ENCODE data around the gene C17orf50.

DNA sequence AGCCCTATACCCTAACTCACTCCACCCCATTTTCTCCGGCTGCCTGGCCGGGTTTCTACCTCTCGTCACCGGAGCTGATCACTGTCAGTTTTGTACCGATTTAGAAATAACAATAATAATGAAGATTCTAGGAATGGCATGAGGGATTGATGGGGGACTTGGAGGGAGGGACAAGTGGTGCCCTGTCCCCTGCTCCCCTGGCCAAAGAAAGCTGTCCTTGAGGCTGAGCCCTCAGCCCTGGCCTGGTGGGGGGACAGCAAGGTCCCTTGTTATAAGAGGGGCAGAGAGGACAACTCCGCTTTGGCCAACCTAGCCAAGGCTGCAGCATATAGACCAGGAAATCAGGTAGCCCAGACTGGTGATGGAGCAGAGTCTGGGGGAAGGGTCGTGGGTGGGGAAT, 18.2 kb upstream of the C17orf50 start:
- TF ChIP-seq POLR2A (IDR thresholded peaks at IDR 0.05) (no peak), CTCF (IDR thresholded peaks at IDR 0.05) (no peak)
